Neural progenitor cell (in vitro differentiated cells): ENCODE data around the gene GLRX. TPM values are rescaled to one million over a fixed set of nuclear protein-coding genes. Genes with fewer than 3 reads are reported as not detected.

ENCODE experiments used
- DNase-seq: peaks from one replicate; pipeline ENCODE4 v3.0.0-alpha.2; 2016; ENCODE audit warnings: low spot score
- H2AFZ ChIP-seq: fragments of 200-600 bp; sonication (generic); replicated peaks from 2 replicates; pipeline ENCODE4 v1.6.1; 2016; ENCODE audit warnings: antibody characterized with exemption
- H3F3A ChIP-seq: fragments of 200-600 bp; sonication (generic); 2 replicates; pipeline ENCODE4 v1.6.1; 2016; ENCODE audit warnings: antibody characterized with exemption, low read depth
- H3K27ac ChIP-seq: fragments of 200-600 bp; sonication (generic); 2 replicates; pipeline ENCODE4 v1.5.1; 2016; ENCODE audit warnings: mild to moderate bottlenecking
- H3K27me3 ChIP-seq: fragments of 200-600 bp; sonication (generic); 2 replicates; pipeline ENCODE4 v1.6.1; 2016; ENCODE audit warnings: mild to moderate bottlenecking, moderate library complexity
- H3K36me3 ChIP-seq: fragments of 200-600 bp; sonication (generic); 2 replicates; pipeline ENCODE4 v1.5.1; 2016
- H3K4me1 ChIP-seq: fragments of 200-600 bp; sonication (generic); 2 replicates; pipeline ENCODE4 v1.6.1; 2016; ENCODE audit warnings: mixed run types
- H3K4me2 ChIP-seq: fragments of 200-600 bp; sonication (generic); 2 replicates; pipeline ENCODE4 v1.6.1; 2016
- H3K4me3 ChIP-seq: fragments of 200-600 bp; sonication (generic); 2 replicates; pipeline ENCODE4 v1.5.1; 2016
- H3K79me2 ChIP-seq: fragments of 200-600 bp; sonication (generic); 2 replicates; pipeline ENCODE4 v1.6.1; 2016; ENCODE audit warnings: low read depth
- H3K9ac ChIP-seq: fragments of 200-600 bp; sonication (generic); 2 replicates; pipeline ENCODE4 v1.6.1; 2016
- H3K9me3 ChIP-seq: fragments of 200-600 bp; sonication (generic); 2 replicates; pipeline ENCODE4 v1.5.1; 2016; ENCODE audit warnings: low read depth
- H4K20me1 ChIP-seq: fragments of 200-600 bp; sonication (generic); 2 replicates; pipeline ENCODE4 v1.6.1; 2016; ENCODE audit warnings: low read depth
- H3K27ac Mint-ChIP-seq: 3 replicates; pipeline ENCODE4 v1.8.0; 2021; ENCODE audit warnings: mixed read lengths
- H3K27me3 Mint-ChIP-seq: 2 replicates; pipeline ENCODE4 v1.8.0; 2022; ENCODE audit warnings: low read depth, mild to moderate bottlenecking, inconsistent platforms, moderate library complexity, mixed read lengths; ENCODE audit not compliant: insufficient read depth
- H3K36me3 Mint-ChIP-seq: 3 replicates; pipeline ENCODE4 v1.8.0; 2021; ENCODE audit warnings: mixed read lengths
- H3K4me1 Mint-ChIP-seq: 3 replicates; pipeline ENCODE4 v1.8.0; 2021; ENCODE audit warnings: mixed read lengths
- H3K4me3 Mint-ChIP-seq: 3 replicates; pipeline ENCODE4 v1.8.0; 2021; ENCODE audit warnings: mild to moderate bottlenecking, moderate library complexity, mixed read lengths
- H3K9me3 Mint-ChIP-seq: 3 replicates; pipeline ENCODE4 v1.8.0; 2020; ENCODE audit warnings: mixed read lengths
- CTCF ChIP-seq: fragments of 200-600 bp; sonication (generic); IDR thresholded peaks from 2 replicates; pipeline ENCODE4 v1.5.1; 2017; ENCODE audit warnings: antibody characterized with exemption, mild to moderate bottlenecking
- EZH2 ChIP-seq: fragments of 200-600 bp; sonication (generic); IDR thresholded peaks from 2 replicates; pipeline ENCODE4 v1.6.1; 2017; ENCODE audit warnings: antibody characterized with exemption, mild to moderate bottlenecking, moderate library complexity
- EZH2phosphoT487 ChIP-seq: fragments of 200-600 bp; sonication (generic); IDR thresholded peaks from 2 replicates; pipeline ENCODE4 v1.6.1; 2017; ENCODE audit warnings: antibody characterized with exemption
- total RNA-seq: library from RNA; depleted of rRNA; stranded (reverse); fragments of >200 nt; gene quantifications from 2 replicates; pipeline ENCODE4 v1.2.3, GENCODE V29; 2015; ENCODE audit warnings: low replicate concordance

Gene GLRX
- total RNA-seq, 1 donor from 2014 or later, result 15.1 TPM

GRCh38 chr5:95803271-95804148, 19.0 kb downstream of the GLRX start:
- Histone ChIP-seq H4K20me1 (no peaks in the 10 kb centered on the region), H3K36me3 (no peaks in the 10 kb centered on the region), H3K27ac (no peak overlapping the region), H3K79me2 (no peaks in the 10 kb centered on the region), H3K4me1 (no peaks in the 10 kb centered on the region), H2AFZ (no peak overlapping the region), H3K4me2 (no peak overlapping the region), H3K4me3 (no peak overlapping the region), H3K9ac (no peak overlapping the region), H3K9me3 (no peaks in the 10 kb centered on the region), H3F3A (no peaks in the 10 kb centered on the region), H3K27me3 (no peaks in the 10 kb centered on the region)
- no peak overlapping the region for H3K27ac Mint-ChIP-seq
- TF ChIP-seq EZH2phosphoT487 (no peak), EZH2 (no peak), CTCF (no peak)
- H3K36me3 Mint-ChIP-seq, result peaks cover 6% of the 10 kb centered on the region
- peaks cover 3% of the 10 kb centered on the region for H3K27me3 Mint-ChIP-seq
- peaks cover 8% of the 10 kb centered on the region for H3K4me1 Mint-ChIP-seq
- no peak overlapping the region for H3K4me3 Mint-ChIP-seq
- H3K9me3 Mint-ChIP-seq, result peaks cover 7% of the 10 kb centered on the region
- DNase-seq, result no peak

GRCh38 chr5:95801961-95802360, 20.6 kb downstream of the GLRX start:
- Histone ChIP-seq H3K4me2 (no peak overlapping the region), H3K27ac (no peak overlapping the region), H3K79me2 (no peaks in the 10 kb centered on the region), H3K9ac (no peak overlapping the region), H3K4me3 (no peak overlapping the region), H3F3A (no peaks in the 10 kb centered on the region), H4K20me1 (no peaks in the 10 kb centered on the region), H3K9me3 (no peaks in the 10 kb centered on the region), H3K4me1 (no peaks in the 10 kb centered on the region), H3K36me3 (no peaks in the 10 kb centered on the region), H3K27me3 (no peaks in the 10 kb centered on the region), H2AFZ (no peak overlapping the region)
- Mint-ChIP-seq H3K9me3 (peaks cover 7% of the 10 kb centered on the region), H3K27ac (no peak overlapping the region), H3K27me3 (peaks cover 3% of the 10 kb centered on the region), H3K4me3 (no peak overlapping the region), H3K4me1 (peaks cover 8% of the 10 kb centered on the region), H3K36me3 (peaks cover 6% of the 10 kb centered on the region)
- TF ChIP-seq CTCF (no peak), EZH2phosphoT487 (no peak), EZH2 (no peak)
- DNase-seq, result no peak

DNA sequence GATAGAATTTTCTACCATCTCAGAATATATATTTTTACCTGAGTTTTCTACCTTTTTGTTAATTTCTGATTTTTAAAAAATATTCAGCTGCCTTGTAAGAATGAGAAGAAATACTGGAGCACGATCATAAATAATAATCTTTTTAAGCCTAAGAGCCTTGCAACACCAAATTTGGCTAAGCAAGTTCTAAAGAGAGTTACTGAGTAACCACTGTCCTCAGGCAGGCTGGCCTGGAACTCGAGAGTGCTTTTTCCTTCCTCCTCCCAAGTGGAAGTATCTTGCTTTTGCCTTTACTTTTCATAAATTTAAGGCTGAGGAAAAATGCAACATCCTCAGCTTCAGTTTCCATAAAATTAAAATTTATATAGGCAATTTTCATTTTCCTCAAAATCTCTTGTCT, 21.0 kb downstream of the GLRX start:
- Histone ChIP-seq H3K79me2 (no peaks in the 10 kb centered on the region), H2AFZ (no peak overlapping the region), H3K4me3 (no peak overlapping the region), H3K4me1 (no peaks in the 10 kb centered on the region), H3K27ac (no peak overlapping the region), H3K9me3 (no peaks in the 10 kb centered on the region), H4K20me1 (no peaks in the 10 kb centered on the region), H3K4me2 (no peak overlapping the region), H3K36me3 (no peaks in the 10 kb centered on the region), H3K27me3 (no peaks in the 10 kb centered on the region), H3F3A (no peaks in the 10 kb centered on the region), H3K9ac (no peak overlapping the region)
- DNase-seq, result no peak
- peaks cover 8% of the 10 kb centered on the region for H3K4me1 Mint-ChIP-seq
- H3K4me3 Mint-ChIP-seq, result no peak overlapping the region
- peaks cover 6% of the 10 kb centered on the region for H3K36me3 Mint-ChIP-seq
- no peak overlapping the region for H3K27ac Mint-ChIP-seq
- H3K27me3 Mint-ChIP-seq, result peaks cover 3% of the 10 kb centered on the region
- H3K9me3 Mint-ChIP-seq, result peaks cover 7% of the 10 kb centered on the region
- TF ChIP-seq CTCF, result no peak
- TF ChIP-seq EZH2, result no peak
